MM.1S (cell line): ENCODE data around the gene EFNA4.
A peak's percentile ranks its signal among the peaks of the same experiment; 100 is the strongest.

Source experiments
- EZH2 ChIP-seq: fragments of 300-600 bp; sonication (generic); optimal IDR thresholded peaks from 2 replicates; pipeline ENCODE3; 2017; ENCODE audit warnings: low read depth, mild to moderate bottlenecking, antibody characterized with exemption, low read length, mixed read lengths
- EZH2phosphoT487 ChIP-seq: fragments of 300-600 bp; sonication (generic); IDR thresholded peaks from 2 replicates; pipeline ENCODE4 v1.6.1; 2018; ENCODE audit warnings: antibody characterized with exemption, low read length
- TF ChIP-seq, protein P1 (sequence below): fragments of 300-600 bp; sonication (generic); IDR thresholded peaks from 2 replicates; pipeline ENCODE4 v1.5.1; 2016; ENCODE audit warnings: antibody characterized with exemption, low read length, mixed read lengths

DNA sequence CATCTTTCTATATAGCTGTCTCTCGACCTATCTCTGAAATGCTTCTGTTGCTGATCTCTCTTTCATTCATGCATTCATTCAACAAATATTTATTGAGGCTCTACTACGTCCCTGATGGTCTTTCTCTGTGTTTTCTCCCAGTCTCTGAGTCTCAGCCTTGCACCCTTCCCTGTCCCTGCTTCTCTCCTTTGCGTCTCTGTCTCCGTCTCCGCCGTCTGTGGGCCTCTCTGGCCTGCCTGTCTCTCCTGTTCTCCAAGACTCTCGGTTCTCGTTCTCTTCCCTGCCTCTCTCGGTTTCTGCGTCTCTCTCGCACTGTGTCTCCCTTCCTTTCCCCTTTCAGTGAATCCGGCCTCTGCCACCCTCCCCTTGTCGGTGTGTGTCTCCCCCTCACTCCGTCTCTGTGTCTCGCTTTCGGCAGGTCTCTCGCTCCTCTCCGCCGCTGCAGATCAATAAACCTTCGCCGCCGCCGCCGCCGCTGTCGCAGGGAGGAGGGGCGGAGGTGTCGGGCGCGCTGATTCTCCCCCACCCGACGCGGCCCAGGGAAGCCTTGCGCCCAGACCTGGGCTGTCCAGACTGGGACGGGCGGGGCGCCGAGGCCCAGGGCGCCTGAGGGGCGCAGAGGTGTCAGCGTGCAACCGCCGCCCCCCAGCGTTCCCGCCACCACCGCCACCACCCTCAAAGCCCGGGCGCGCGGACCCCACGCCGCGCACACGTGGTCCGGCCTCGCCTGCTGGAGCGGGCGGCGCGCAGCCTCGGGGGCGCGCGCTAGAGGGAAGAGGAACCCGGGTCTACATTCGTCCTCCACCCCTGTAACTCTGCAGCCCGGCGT is 18.1 kb downstream of the EFNA4 start:
- TF ChIP-seq, protein P1, sequence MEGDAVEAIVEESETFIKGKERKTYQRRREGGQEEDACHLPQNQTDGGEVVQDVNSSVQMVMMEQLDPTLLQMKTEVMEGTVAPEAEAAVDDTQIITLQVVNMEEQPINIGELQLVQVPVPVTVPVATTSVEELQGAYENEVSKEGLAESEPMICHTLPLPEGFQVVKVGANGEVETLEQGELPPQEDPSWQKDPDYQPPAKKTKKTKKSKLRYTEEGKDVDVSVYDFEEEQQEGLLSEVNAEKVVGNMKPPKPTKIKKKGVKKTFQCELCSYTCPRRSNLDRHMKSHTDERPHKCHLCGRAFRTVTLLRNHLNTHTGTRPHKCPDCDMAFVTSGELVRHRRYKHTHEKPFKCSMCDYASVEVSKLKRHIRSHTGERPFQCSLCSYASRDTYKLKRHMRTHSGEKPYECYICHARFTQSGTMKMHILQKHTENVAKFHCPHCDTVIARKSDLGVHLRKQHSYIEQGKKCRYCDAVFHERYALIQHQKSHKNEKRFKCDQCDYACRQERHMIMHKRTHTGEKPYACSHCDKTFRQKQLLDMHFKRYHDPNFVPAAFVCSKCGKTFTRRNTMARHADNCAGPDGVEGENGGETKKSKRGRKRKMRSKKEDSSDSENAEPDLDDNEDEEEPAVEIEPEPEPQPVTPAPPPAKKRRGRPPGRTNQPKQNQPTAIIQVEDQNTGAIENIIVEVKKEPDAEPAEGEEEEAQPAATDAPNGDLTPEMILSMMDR, result no peak
- TF ChIP-seq EZH2, result peak; percentile 98
- TF ChIP-seq EZH2phosphoT487, result peak; percentile 95
